GM21367 (cell line): Measurements from ENCODE around the gene PNPLA2.

Experiments
- ATAC-seq: cut with Tn5 transposase; IDR thresholded peaks from one replicate; pipeline ENCODE4 v1.9.1; 2021; ENCODE audit not compliant: unreplicated experiment

Gene PNPLA2

DNA sequence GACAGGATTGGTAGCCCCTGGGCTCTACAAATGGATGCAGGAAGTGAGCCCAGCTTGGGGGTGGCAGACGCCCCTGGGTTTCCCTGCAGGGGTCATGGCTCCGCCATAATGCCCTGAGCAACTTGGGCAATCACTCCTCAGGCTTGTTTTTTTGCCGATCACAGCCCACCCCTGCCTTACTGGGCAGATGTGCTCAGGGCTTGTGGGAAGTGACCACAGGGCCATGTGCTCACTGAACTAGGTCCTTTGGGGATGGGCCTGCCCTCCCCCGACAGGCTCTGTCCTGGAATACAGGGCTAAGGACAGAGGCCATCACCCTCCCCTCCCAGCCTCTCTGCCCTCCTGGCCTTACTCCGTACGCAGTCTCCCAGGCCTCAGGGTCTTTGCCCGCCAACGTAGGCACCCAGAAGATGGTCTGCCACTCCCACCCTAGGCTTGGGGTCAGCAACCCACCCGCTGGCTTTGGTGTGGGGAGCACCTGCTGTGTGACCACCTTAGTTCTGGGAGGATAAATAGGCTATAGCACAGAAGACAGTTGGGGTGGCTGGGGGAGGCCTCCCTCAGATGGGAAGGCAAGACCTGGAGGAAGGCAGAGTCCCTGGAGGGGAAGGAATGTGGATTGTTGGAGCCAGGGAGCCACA, 5.1 kb upstream of the PNPLA2 start:
- no peak for ATAC-seq

DNA sequence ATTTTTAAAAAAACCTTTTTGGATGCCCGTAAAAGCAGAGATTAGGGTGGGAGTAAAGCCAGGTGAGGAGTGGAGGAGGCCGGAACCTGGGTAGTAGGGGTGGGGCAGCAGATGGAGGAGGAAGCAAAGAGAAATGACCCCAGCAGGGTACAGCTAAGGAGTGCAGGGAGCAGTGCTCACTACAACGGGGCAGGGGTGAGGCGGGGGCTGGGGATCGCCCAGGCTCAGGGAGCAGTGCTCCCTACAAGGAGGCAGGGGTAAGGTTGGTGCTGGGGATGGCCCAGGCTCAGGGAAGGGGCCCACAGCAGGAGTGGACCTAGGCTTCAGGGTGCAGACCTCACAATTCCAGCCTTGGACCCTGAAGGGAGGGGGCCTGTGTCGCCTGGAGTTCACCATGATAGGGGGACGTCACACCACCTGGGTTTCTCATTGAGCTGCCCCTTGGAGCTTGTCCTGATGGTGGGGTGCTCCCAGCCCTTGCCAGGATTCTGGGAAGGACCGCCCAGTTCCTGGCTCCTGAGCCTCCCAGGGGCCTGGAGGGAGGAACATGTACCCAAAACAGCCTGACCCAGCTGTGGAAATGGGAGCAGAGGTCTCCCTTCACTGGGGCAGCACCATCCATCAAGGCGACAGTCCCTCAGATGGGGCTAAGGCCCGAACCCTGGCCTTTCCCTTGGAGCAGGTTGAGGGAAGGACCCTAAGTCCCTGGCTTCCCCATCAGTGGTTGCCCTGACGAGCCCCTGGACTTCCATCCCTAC, 2.9 kb upstream of the PNPLA2 start:
- ATAC-seq = no peak

DNA sequence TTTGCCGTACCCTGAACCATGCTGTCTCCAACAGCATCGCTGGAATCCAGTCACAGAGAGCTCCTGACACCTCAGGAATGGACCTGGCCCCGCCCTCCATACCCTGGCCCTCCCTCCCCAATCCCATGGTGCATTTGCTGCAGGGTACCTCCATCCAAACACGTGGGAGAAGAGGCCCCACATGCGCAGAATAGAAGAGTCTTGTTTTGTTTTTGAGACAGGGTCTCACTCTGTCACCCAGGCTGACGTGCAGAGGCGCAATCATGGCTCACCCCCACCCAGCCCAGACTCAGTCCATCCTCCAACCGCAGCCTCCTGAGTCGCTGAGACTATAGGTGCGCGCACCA, 2.3 kb upstream of the PNPLA2 start:
- ATAC-seq = no peak

GRCh38 chr11:819129-819931, 616 bp downstream of the PNPLA2 start:
- ATAC-seq = peak; percentile 44

DNA sequence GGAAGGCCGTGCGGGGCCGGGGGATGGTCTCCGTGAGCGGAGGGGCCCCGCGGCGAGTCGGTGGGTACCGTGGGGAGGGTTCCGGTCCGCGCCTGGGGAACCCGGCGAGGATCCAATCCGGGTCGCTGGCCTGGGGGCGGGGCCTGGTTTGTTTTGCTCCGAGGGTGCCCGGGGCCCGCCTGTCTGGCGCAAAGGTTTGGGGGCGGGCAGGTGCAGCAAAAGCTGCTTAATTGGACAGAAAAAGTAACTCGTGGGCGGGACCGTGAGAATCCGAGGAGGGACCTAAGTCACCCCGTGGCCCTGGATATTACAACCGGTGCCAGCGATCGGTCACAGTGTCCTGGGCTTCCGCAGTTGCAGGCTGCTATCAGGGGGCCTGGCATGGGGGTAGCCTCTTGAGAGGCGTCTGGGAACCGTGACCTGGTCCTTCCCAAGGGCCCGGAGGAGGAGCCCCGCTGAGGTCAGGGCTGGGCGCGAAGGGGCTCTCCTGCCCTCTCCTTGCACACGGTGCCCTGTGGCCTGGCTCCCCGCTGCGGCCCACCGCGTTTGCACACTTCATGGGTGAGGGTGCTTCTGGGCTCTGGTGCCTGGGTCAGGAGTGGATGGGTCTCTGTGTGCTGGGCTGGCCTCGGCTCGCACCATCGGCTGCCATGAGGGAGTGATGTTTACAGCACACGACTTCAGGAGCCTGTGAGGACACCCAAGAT, 1.4 kb downstream of the PNPLA2 start:
- peak; percentile 48 for ATAC-seq

GRCh38 chr11:820655-821511, 2.2 kb downstream of the PNPLA2 start:
- ATAC-seq = no peak

DNA sequence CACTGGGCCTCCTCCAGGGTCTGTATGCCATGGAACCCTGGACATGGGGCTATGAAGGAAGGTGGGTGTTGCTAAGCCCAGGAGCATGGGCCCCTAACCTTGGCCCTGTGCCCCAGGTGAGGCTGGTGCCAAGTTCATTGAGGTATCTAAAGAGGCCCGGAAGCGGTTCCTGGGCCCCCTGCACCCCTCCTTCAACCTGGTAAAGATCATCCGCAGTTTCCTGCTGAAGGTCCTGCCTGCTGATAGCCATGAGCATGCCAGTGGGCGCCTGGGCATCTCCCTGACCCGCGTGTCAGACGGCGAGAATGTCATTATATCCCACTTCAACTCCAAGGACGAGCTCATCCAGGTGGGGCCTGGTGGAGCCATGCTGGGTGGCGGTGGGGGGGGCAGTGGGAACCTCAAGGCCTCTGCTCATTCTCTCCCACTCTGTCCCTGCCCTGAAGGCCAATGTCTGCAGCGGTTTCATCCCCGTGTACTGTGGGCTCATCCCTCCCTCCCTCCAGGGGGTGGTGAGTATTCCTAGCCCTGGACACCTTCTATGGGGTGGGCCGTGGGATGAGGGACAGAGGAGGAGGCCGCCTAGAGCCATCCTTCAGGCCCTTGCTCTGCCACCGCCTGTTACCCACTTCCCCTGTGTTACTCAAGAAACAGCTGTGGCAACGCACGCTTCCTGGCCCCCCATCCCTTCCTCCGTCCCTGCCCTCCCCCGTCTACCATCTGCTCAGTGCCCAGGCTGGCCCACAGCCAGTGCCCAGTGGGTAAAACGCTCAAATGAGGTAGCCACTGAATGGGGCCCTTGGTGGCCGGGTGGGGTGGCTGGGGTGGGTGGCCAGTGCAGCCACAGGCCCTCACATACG, 3.0 kb downstream of the PNPLA2 start:
- ATAC-seq = no peak

DNA sequence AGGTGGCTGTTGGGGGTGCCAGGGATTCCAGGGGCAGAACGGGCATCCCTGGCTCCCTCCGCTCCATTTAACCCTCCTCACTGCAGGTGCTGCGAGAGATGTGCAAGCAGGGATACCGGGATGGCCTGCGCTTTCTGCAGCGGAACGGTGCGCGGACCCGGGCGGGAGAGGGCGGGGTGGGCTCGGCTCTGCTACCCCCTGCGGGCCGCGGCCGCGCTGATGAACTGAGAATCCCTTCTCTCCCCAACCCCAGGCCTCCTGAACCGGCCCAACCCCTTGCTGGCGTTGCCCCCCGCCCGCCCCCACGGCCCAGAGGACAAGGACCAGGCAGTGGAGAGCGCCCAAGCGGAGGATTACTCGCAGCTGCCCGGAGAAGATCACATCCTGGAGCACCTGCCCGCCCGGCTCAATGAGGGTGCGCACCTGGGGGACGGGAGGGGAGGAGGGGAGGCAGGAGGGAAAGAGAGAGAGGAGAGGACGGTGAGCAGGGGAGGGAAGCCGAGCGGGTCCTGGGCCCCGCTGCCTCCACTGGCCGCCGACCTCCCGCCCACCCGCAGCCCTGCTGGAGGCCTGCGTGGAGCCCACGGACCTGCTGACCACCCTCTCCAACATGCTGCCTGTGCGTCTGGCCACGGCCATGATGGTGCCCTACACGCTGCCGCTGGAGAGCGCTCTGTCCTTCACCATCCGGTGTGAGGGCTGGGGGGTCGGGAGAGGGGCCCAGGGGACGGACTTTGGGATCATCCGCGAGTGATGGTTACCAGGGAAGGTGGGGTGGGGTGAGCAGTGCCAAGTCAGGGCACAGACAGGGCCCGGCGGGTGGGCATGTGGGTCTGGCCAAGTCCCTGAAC, 5.0 kb downstream of the PNPLA2 start:
- ATAC-seq = no peak

DNA sequence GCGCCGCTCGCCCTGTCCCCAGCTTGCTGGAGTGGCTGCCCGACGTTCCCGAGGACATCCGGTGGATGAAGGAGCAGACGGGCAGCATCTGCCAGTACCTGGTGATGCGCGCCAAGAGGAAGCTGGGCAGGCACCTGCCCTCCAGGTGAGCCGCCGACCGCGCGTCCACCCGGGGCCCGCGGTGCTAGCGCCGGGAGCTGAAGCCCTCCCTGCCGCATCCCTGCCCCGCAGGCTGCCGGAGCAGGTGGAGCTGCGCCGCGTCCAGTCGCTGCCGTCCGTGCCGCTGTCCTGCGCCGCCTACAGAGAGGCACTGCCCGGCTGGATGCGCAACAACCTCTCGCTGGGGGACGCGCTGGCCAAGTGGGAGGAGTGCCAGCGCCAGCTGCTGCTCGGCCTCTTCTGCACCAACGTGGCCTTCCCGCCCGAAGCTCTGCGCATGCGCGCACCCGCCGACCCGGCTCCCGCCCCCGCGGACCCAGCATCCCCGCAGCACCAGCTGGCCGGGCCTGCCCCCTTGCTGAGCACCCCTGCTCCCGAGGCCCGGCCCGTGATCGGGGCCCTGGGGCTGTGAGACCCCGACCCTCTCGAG, 5.7 kb downstream of the PNPLA2 start:
- ATAC-seq = no peak

DNA sequence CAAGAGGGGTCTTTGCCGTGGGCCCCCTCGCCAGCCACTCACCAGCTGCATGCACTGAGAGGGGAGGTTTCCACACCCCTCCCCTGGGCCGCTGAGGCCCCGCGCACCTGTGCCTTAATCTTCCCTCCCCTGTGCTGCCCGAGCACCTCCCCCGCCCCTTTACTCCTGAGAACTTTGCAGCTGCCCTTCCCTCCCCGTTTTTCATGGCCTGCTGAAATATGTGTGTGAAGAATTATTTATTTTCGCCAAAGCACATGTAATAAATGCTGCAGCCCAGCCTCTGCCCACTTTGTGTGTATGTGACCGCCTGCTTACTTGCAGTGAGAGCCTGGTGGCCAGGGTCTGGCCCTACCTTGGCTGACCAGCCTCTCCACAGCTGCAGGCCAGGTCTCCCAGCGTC, 6.2 kb downstream of the PNPLA2 start:
- ATAC-seq = no peak

- no peak for ATAC-seq
Observed at GRCh38 chr11:825366-826226, 6.9 kb downstream of the PNPLA2 start.

GRCh38 chr11:826227-826621, 7.5 kb downstream of the PNPLA2 start:
- no peak for ATAC-seq

GRCh38 chr11:826836-827145, 8.1 kb downstream of the PNPLA2 start:
- no peak for ATAC-seq

GRCh38 chr11:827146-827896, 8.6 kb downstream of the PNPLA2 start:
- no peak for ATAC-seq

GRCh38 chr11:827897-828192, 9.1 kb downstream of the PNPLA2 start, which contains the start of gene CRACR2B:
CRACR2B (plus strand) TSS chr11:827919; CDS start chr11:828608, 689 bp downstream.
- ATAC-seq = no peak

GRCh38 chr11:828506-829175, 9.9 kb downstream of the PNPLA2 start:
- no peak for ATAC-seq
